WTC11 (cell line): ENCODE data around the gene ACVR1B. TPM values are rescaled to one million over a fixed set of nuclear protein-coding genes. Genes with fewer than 3 reads are reported as not detected.
A peak's percentile ranks its signal among the peaks of the same experiment; 100 is the strongest.

ENCODE experiments used
- ATAC-seq: fragments of 200-7000 bp; cut with Tn5 transposase; 2 replicates; pipeline ENCODE4 v1.10.0; 2021; ENCODE audit warnings: mild to moderate bottlenecking, moderate library complexity
- CTCF ChIA-PET: fragments of 300-600 bp; sonication (Branson Sonifier 250); formaldehyde crosslinking; loops from one replicate; lab custom pipeline; 2021; ENCODE audit warnings: antibody characterized with exemption; lab: Charles Lee
- POLR2A ChIA-PET: fragments of 350-600 bp; sonication (Branson Sonifier 250); formaldehyde crosslinking; loops from one replicate; lab custom pipeline; 2021; ENCODE audit warnings: antibody characterized with exemption; lab: Charles Lee
- DNase-seq: peaks from one replicate; pipeline ENCODE4 v3.0.0; 2021; ENCODE audit warnings: low spot score
- H3K27ac Mint-ChIP-seq: 2 replicates; pipeline ENCODE4 v1.8.0; 2021; ENCODE audit warnings: mixed read lengths
- H3K27me3 Mint-ChIP-seq: 2 replicates; pipeline ENCODE4 v1.8.0; 2021; ENCODE audit warnings: low read depth, mild to moderate bottlenecking, moderate library complexity, mixed read lengths
- H3K36me3 Mint-ChIP-seq: 2 replicates; pipeline ENCODE4 v1.8.0; 2021; ENCODE audit warnings: mixed read lengths
- H3K4me1 Mint-ChIP-seq: 2 replicates; pipeline ENCODE4 v1.8.0; 2022; ENCODE audit warnings: mixed read lengths
- H3K4me3 Mint-ChIP-seq: 2 replicates; pipeline ENCODE4 v1.8.0; 2021; ENCODE audit warnings: mild to moderate bottlenecking, moderate library complexity, mixed read lengths
- H3K9me3 Mint-ChIP-seq: 2 replicates; pipeline ENCODE4 v1.8.0; 2021; ENCODE audit warnings: mixed read lengths
- AR ChIP-seq: fragments of 250-450 bp; sonication (Bioruptor Pico); IDR thresholded peaks from 2 replicates; pipeline ENCODE4 v1.9.0; 2021; ENCODE audit warnings: mild to moderate bottlenecking
- ATF1 ChIP-seq: sonication (generic); formaldehyde crosslinking; IDR thresholded peaks from 2 replicates; pipeline ENCODE4 v1.8.1; 2023; ENCODE audit warnings: mild to moderate bottlenecking, moderate library complexity, missing genetic modification reagents
- ATF3 ChIP-seq: sonication (generic); formaldehyde crosslinking; conservative IDR thresholded peaks from 2 replicates; pipeline ENCODE4 v1.8.1; 2022; ENCODE audit warnings: mild to moderate bottlenecking, missing genetic modification reagents
- CDX4 ChIP-seq: fragments of 250-450 bp; sonication (Bioruptor Pico); IDR thresholded peaks from 2 replicates; pipeline ENCODE4 v1.9.0; 2021; ENCODE audit warnings: moderate library complexity, mild to moderate bottlenecking, inconsistent platforms, borderline replicate concordance
- ELF4 ChIP-seq: sonication (generic); formaldehyde crosslinking; IDR thresholded peaks from 2 replicates; pipeline ENCODE4 v1.8.1; 2022; ENCODE audit warnings: low read depth, mild to moderate bottlenecking, moderate library complexity, missing genetic modification reagents
- ESRRA ChIP-seq: sonication (generic); formaldehyde crosslinking; IDR thresholded peaks from 2 replicates; pipeline ENCODE4 v1.8.1; 2022; ENCODE audit warnings: mild to moderate bottlenecking, missing genetic modification reagents, borderline replicate concordance
- FOXJ3 ChIP-seq: sonication (generic); formaldehyde crosslinking; IDR thresholded peaks from 2 replicates; pipeline ENCODE4 v1.9.0; 2021; ENCODE audit warnings: missing genetic modification reagents, mild to moderate bottlenecking, borderline replicate concordance
- HMGXB4 ChIP-seq: sonication (generic); formaldehyde crosslinking; IDR thresholded peaks from 2 replicates; pipeline ENCODE4 v1.8.1; 2023; ENCODE audit warnings: mild to moderate bottlenecking, moderate library complexity, missing genetic modification reagents
- JUN ChIP-seq: sonication (generic); formaldehyde crosslinking; IDR thresholded peaks from 2 replicates; pipeline ENCODE4 v1.8.0; 2023; ENCODE audit warnings: mild to moderate bottlenecking, missing genetic modification reagents
- MAX ChIP-seq: sonication (generic); formaldehyde crosslinking; IDR thresholded peaks from 2 replicates; pipeline ENCODE4 v1.8.0; 2022; ENCODE audit warnings: mild to moderate bottlenecking, missing genetic modification reagents
- NR1H2 ChIP-seq: sonication (generic); formaldehyde crosslinking; IDR thresholded peaks from 2 replicates; pipeline ENCODE4 v1.9.0; 2021; ENCODE audit warnings: mild to moderate bottlenecking, moderate library complexity, missing genetic modification reagents
- PRDM15 ChIP-seq: sonication (generic); formaldehyde crosslinking; IDR thresholded peaks from 2 replicates; pipeline ENCODE4 v1.8.0; 2022; ENCODE audit warnings: missing genetic modification reagents
- PRRX2 ChIP-seq: fragments of 250-450 bp; sonication (Bioruptor Pico); IDR thresholded peaks from 2 replicates; pipeline ENCODE4 v1.8.0; 2021; ENCODE audit warnings: mild to moderate bottlenecking
- RORB ChIP-seq: fragments of 250-450 bp; sonication (Bioruptor Pico); IDR thresholded peaks from 2 replicates; pipeline ENCODE4 v1.9.0; 2021; ENCODE audit warnings: mild to moderate bottlenecking
- STAT6 ChIP-seq: sonication (generic); formaldehyde crosslinking; conservative IDR thresholded peaks from 2 replicates; pipeline ENCODE4 v1.8.1; 2023; ENCODE audit warnings: mild to moderate bottlenecking, low read depth, missing genetic modification reagents, moderate library complexity
- TEAD1 ChIP-seq: sonication (generic); formaldehyde crosslinking; IDR thresholded peaks from 2 replicates; pipeline ENCODE4 v1.8.0; 2022; ENCODE audit warnings: mild to moderate bottlenecking, missing genetic modification reagents
- TEAD4 ChIP-seq: sonication (generic); formaldehyde crosslinking; IDR thresholded peaks from 2 replicates; pipeline ENCODE4 v1.8.0; 2022; ENCODE audit warnings: mild to moderate bottlenecking, missing genetic modification reagents
- USF2 ChIP-seq: sonication (generic); formaldehyde crosslinking; IDR thresholded peaks from 2 replicates; pipeline ENCODE4 v1.8.1; 2023; ENCODE audit warnings: mild to moderate bottlenecking, missing genetic modification reagents, moderate library complexity
- ZBTB21 ChIP-seq: sonication (generic); formaldehyde crosslinking; IDR thresholded peaks from 2 replicates; pipeline ENCODE4 v1.8.1; 2023; ENCODE audit warnings: mild to moderate bottlenecking, missing genetic modification reagents, borderline replicate concordance
- ZNF232 ChIP-seq: sonication (generic); formaldehyde crosslinking; IDR thresholded peaks from 2 replicates; pipeline ENCODE4 v1.8.0; 2022; ENCODE audit warnings: mild to moderate bottlenecking, missing genetic modification reagents
- ZNF317 ChIP-seq: sonication (generic); formaldehyde crosslinking; IDR thresholded peaks from 2 replicates; pipeline ENCODE4 v1.8.1; 2023; ENCODE audit warnings: low read depth, mild to moderate bottlenecking, moderate library complexity, missing genetic modification reagents, borderline replicate concordance
- ZNF396 ChIP-seq: fragments of 250-450 bp; sonication (Bioruptor Pico); IDR thresholded peaks from 2 replicates; pipeline ENCODE4 v1.8.0; 2021; ENCODE audit warnings: mild to moderate bottlenecking, moderate library complexity, borderline replicate concordance
- total RNA-seq: library from RNA; stranded (reverse); gene quantifications from 3 replicates; pipeline ENCODE4 v1.2.3, GENCODE V29; 2021

The ACVR1B gene
- total RNA-seq, 1 experiment from 2014 or later, result 24.1 TPM

- no peak for TF ChIP-seq PRDM15 (CRISPR knock-in tag)
- no peak for TF ChIP-seq ZNF396 (CRISPR knock-in tag)
- TF ChIP-seq ESRRA (CRISPR knock-in tag), result no peak
- TF ChIP-seq HMGXB4, result no peak
- TF ChIP-seq TEAD4, result no peak
- no peak for TF ChIP-seq ATF1
- TF ChIP-seq PRRX2 (CRISPR knock-in tag), result no peak
- TF ChIP-seq ZBTB21, result no peak
- TF ChIP-seq AR (CRISPR knock-in tag), result no peak
- TF ChIP-seq ELF4, result no peak
- TF ChIP-seq ATF3 (CRISPR knock-in tag), result no peak
- TF ChIP-seq MAX (CRISPR knock-in tag), result no peak
These were observed 1.6 kb downstream of the ACVR1B start (continued) for GRCh38 chr12:51953089-51953488.

GRCh38 chr12:51953864-51954263 is 2.4 kb downstream of the ACVR1B start:
- ChIA-PET POLR2A (no interaction called here), CTCF (interaction anchor here (1.2 kb wide), 1 partner anchor 17 kb away, joined by 4 read pairs; no protein-coding TSS in a partner anchor)
- H3K27ac Mint-ChIP-seq, result no peak overlapping the region
- peak overlapping the region; percentile 73; the same call in 1 of the 2 replicates for H3K4me3 Mint-ChIP-seq
- no peaks in the 10 kb centered on the region for H3K9me3 Mint-ChIP-seq
- peaks cover 23% of the 10 kb centered on the region for H3K4me1 Mint-ChIP-seq
- peaks cover 47% of the 10 kb centered on the region for H3K27me3 Mint-ChIP-seq
- H3K36me3 Mint-ChIP-seq, result no peaks in the 10 kb centered on the region
- ATAC-seq, result no peak
- no peak for DNase-seq
- no peak for TF ChIP-seq HMGXB4
- TF ChIP-seq FOXJ3 (CRISPR knock-in tag), result no peak
- TF ChIP-seq ZNF317 (CRISPR knock-in tag), result no peak
- no peak for TF ChIP-seq STAT6 (CRISPR knock-in tag)
- no peak for TF ChIP-seq NR1H2 (CRISPR knock-in tag)
- TF ChIP-seq TEAD1 (CRISPR knock-in tag), result no peak
- TF ChIP-seq JUN (CRISPR knock-in tag), result no peak
- TF ChIP-seq ATF1, result no peak
- TF ChIP-seq USF2 (CRISPR knock-in tag), result no peak
- TF ChIP-seq CDX4 (CRISPR knock-in tag), result no peak
- TF ChIP-seq RORB (CRISPR knock-in tag), result no peak
- TF ChIP-seq ZNF232 (CRISPR knock-in tag), result no peak
